VCaP (cell line): ENCODE results near the gene COMMD9.

Source experiments
- H3K27ac ChIP-seq: fragments of 450-650 bp; 2 replicates; pipeline ENCODE4 v1.5.1; 2017
- TF ChIP-seq, protein P1 (sequence below): fragments of 450-650 bp; conservative IDR thresholded peaks from 2 replicates; pipeline ENCODE4 v1.5.1; 2017; ENCODE audit warnings: mild to moderate bottlenecking, moderate library complexity

COMMD9 gene

DNA sequence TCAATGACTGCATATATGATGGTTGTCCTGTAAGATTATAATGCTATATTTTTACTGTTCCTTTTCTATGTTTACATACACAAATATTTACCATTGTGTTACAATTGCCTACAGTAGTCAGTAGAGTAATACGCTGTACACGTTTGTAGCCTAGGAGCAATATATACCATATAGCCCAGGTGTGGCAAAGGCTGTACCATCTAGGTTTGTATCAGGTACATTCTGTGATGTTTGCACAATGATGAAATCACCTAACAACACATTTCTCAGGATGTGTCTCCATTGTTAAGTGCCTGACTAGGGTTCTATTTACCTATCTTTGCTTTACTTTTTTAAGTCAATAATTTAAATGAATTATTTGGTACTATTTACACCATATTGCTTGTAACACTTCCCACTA, 28.8 kb upstream of the COMMD9 start:
- TF ChIP-seq, protein P1, sequence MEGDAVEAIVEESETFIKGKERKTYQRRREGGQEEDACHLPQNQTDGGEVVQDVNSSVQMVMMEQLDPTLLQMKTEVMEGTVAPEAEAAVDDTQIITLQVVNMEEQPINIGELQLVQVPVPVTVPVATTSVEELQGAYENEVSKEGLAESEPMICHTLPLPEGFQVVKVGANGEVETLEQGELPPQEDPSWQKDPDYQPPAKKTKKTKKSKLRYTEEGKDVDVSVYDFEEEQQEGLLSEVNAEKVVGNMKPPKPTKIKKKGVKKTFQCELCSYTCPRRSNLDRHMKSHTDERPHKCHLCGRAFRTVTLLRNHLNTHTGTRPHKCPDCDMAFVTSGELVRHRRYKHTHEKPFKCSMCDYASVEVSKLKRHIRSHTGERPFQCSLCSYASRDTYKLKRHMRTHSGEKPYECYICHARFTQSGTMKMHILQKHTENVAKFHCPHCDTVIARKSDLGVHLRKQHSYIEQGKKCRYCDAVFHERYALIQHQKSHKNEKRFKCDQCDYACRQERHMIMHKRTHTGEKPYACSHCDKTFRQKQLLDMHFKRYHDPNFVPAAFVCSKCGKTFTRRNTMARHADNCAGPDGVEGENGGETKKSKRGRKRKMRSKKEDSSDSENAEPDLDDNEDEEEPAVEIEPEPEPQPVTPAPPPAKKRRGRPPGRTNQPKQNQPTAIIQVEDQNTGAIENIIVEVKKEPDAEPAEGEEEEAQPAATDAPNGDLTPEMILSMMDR, result no peak
- no peak overlapping the region for H3K27ac ChIP-seq

DNA sequence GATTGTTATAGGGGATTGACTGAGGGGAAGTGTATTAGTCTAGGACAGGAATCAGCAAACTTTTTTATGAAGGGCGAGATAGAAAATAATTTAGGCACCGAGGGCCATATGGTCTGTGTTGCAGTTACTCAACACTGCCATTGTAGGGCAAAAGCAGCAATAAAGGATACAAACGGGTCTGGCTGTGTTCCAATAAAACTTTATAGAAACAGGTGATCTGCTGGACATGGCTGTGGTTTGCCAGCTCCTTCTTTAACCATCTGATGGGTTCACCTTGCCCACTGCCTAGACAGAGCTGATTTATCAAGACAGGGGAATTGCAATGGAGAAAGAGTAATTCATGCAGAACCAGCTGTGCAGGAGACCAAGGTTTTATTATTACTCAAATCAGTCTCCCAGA, 26.8 kb upstream of the COMMD9 start:
- TF ChIP-seq, protein P1, result no peak
- no peak overlapping the region for H3K27ac ChIP-seq

DNA sequence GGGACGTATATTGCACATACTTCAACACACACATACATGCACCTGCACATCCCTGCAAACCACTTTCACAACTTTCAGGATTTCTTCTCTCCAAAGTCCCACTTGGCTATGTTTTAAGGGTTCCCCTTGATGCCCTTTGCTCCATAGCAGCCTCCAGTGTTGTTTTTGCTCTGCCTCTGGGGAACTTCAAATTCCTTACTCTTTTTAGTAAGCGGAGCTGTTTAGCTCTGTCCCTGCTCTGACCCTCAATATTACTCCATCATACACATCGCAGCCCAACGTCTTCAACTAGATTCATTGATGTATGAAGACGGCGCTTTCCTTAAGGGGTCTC, 25.2 kb upstream of the COMMD9 start:
- TF ChIP-seq, protein P1, result no peak
- no peak overlapping the region for H3K27ac ChIP-seq

- H3K27ac ChIP-seq, result no peak overlapping the region
- TF ChIP-seq, protein P1, result no peak
Observed at GRCh38 chr11:36313750-36314433, 24.7 kb upstream of the COMMD9 start.

DNA sequence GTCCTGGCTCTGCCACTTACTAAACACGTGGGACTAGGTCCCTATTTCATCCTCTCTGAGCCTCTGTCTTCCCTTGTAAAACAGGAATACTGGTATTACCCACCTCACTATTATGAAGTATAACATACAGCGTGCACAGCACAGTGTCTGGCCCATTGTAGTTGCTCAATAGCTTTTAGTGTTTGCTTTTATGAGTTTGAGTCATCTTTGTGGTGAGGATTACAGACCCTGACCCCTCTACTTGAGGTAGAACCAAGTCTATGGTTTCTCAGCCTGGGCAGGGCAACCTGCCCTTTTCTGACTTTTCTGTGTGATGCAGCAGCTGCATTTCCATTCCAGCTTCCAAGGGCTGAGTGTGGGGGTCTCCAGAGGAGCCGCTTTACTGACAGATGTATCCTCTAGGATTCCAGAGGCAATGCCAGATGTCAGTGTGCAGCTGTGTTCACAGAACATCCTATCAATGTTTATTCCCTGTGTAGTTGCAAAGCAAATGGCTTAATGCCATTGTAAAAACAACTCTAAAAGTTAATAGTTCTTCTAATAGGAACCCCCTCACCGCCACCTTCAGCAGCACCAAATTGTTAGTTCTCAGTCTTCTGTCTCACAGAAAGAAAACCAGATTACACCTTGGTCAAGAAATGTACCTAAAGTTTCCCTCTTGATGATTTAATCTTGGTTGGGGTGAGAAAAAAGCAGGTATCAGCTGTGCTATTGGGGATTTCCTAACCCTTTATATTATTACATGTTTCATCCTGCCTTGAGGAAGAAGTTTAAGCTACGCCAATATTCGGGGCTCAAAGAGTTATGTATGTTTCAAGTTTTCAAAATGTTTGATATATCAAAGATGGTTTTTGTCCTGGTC, 23.6 kb upstream of the COMMD9 start:
- TF ChIP-seq, protein P1, result no peak
- H3K27ac ChIP-seq, result no peak overlapping the region

GRCh38 chr11:36311926-36312595, 22.8 kb upstream of the COMMD9 start:
- no peak overlapping the region for H3K27ac ChIP-seq
- TF ChIP-seq, protein P1, result no peak

DNA sequence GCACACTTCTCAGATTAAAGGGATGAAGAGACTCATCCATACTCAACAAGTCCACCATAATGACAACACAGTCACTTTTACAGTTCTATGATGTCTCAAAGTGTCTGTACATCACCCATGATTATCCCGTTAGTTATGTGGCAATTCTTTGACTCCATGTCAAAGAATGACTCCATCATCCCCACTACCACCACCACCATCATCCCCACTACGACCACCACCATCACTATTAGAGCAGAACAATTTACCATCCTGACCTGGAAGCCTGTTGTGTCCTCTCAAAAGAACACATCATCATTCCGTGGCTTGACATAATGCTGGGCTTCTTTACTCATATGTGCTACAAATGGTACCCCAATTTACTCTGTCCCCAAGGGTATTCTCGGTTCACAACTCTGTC, 20.6 kb upstream of the COMMD9 start:
- H3K27ac ChIP-seq, result no peak overlapping the region

More for the DNA sequence above, 20.6 kb upstream of the COMMD9 start:
- TF ChIP-seq, protein P1, result no peak
